Measurements from ENCODE around the gene ZFP62.
A peak's percentile ranks its signal among the peaks of the same experiment; 100 is the strongest.

ZFP62 gene

GRCh38 chr5:180874804-180875582 lies 13.9 kb upstream of the ZFP62 start:
- no peaks in the 10 kb centered on the region for H3K9me3 Mint-ChIP-seq
- DNase-seq: no peak
- no peaks in the 10 kb centered on the region for H3K36me3 Mint-ChIP-seq (ENCODE audit: low read depth)
- no peak overlapping the region for H3K4me3 Mint-ChIP-seq
- H3K27ac Mint-ChIP-seq: no peak overlapping the region
- H3K27me3 Mint-ChIP-seq: no peaks in the 10 kb centered on the region
- peaks cover 8% of the 10 kb centered on the region for H3K4me1 Mint-ChIP-seq (ENCODE audit: low read depth)

DNA sequence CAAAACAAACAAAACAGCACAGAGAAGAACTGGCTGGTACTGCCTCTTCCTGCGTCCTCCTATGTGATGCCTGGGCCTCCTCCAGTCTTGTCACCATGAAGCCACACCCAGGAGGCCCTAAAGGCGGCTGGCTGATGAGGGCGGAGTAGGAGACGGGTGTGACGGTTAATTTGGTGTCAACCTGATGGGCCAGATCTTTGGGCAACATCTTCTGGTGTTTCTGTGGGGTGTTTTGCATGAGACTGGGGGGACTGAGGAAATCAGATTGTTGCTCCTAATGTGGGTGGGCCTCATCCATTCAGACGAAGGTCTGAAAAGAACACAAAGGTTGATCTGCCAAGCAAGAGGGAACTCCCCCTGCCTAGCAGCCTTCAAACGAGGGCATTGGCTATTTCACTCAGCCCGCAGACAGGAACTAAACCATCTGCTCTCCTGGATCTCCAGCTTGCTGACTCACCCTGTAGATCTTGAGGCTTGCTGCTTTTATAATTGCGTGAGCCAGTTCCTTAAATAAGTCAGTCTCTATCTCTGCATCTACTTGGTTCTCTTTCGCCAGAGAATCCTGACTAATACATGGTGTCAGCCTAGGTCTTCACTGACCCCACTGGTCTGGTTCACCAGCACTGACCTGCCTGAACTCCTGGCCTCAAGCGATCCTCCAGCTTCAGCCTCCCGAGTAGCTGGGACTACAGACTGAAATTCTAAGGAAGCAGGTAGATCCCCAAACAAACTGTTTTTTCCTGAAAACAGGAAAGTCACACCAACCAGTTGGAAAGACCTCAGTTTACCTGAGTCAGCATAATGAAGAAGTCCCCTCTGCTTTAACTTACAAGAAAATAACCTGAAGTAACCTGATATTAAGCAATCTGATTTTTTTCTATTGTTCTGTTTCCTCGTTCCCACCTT lies 12.8 kb upstream of the ZFP62 start:
- Mint-ChIP-seq H3K27ac (peak overlapping the region; percentile 34), H3K4me3 (no peak overlapping the region), H3K36me3 (ENCODE audit: low read depth) (no peaks in the 10 kb centered on the region), H3K9me3 (no peaks in the 10 kb centered on the region), H3K4me1 (ENCODE audit: low read depth) (peaks cover 9% of the 10 kb centered on the region), H3K27me3 (no peaks in the 10 kb centered on the region)
- DNase-seq: no peak

GRCh38 chr5:180872419-180872818 lies 11.3 kb upstream of the ZFP62 start:
- DNase-seq: no peak
- Mint-ChIP-seq H3K27me3 (peaks cover 3% of the 10 kb centered on the region), H3K27ac (no peak overlapping the region), H3K4me1 (ENCODE audit: low read depth) (peaks cover 10% of the 10 kb centered on the region), H3K4me3 (no peak overlapping the region), H3K36me3 (ENCODE audit: low read depth) (no peaks in the 10 kb centered on the region), H3K9me3 (no peaks in the 10 kb centered on the region)

DNA sequence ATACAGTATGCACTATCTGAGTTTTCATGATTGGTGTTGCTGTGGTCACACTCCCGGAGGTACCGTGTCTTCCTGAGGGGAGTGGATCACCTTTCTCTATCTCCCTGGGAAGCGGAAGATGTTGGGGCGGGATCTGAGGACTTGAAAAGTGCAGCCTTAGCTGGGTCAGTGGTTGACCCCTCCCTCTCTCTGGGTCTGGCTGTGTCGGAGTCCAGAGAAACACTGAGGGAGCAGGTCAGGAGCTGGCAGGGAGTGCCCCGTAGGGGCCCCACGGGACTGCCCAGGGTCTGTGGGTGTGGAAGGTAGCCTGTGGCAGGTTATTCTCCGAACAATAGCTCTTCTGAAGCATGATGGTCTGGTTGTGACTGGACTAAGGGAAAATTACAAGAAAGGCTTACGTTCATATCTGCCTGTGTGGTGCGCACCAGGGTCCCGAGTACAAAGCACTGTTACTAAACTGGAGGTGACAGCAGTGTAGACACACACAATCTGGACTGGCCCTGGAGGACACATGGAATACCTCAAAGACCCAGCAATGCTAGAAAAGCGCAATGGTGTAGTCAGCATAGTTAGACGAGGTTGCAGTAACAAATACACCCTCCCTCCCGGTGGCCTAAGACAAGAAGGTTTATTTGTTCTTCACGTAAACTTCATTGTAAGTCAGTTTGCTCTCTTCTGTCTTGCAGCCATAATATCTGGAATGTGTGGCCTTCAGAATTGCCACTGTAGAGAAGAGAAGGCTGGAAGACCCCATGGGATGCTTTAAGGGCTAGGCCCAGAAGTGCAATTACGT lies 9.4 kb upstream of the ZFP62 start:
- Mint-ChIP-seq H3K4me1 (ENCODE audit: low read depth) (peaks cover 10% of the 10 kb centered on the region), H3K27me3 (peaks cover 3% of the 10 kb centered on the region), H3K4me3 (no peak overlapping the region), H3K36me3 (ENCODE audit: low read depth) (no peaks in the 10 kb centered on the region), H3K9me3 (no peaks in the 10 kb centered on the region), H3K27ac (no peak overlapping the region)
- DNase-seq: no peak

DNA sequence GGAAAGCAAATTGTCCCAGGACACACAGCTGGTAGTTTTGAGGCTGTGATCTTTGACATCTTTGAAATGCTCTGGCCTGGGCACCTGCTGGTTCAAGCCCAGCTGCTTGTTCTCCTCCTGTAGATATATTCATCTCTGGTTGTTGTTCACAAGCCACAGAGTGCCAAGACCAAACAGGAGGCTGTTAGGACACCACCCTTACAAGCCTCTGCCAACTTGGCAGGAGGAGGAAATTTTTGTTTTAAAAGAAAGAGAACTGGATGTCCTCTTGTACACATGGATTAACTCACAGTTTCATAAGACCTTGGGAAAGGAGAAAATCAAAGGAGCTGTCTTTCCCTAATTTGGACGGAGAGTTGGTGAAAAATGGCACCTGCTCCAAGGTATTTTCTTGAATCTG lies 8.5 kb upstream of the ZFP62 start:
- peaks cover 3% of the 10 kb centered on the region for H3K27me3 Mint-ChIP-seq
- no peaks in the 10 kb centered on the region for H3K9me3 Mint-ChIP-seq
- H3K27ac Mint-ChIP-seq: no peak overlapping the region
- no peak overlapping the region for H3K4me3 Mint-ChIP-seq
- H3K36me3 Mint-ChIP-seq (ENCODE audit: low read depth): no peaks in the 10 kb centered on the region
- no peak for DNase-seq
- H3K4me1 Mint-ChIP-seq (ENCODE audit: low read depth): peaks cover 10% of the 10 kb centered on the region

GRCh38 chr5:180868960-180869359 lies 7.9 kb upstream of the ZFP62 start:
- Mint-ChIP-seq H3K9me3 (no peaks in the 10 kb centered on the region), H3K27ac (no peak overlapping the region), H3K4me1 (ENCODE audit: low read depth) (peaks cover 6% of the 10 kb centered on the region), H3K36me3 (ENCODE audit: low read depth) (no peaks in the 10 kb centered on the region), H3K4me3 (no peak overlapping the region), H3K27me3 (peaks cover 3% of the 10 kb centered on the region)
- DNase-seq: peak; percentile 72

GRCh38 chr5:180866985-180867384 lies 5.9 kb upstream of the ZFP62 start:
- Mint-ChIP-seq H3K27ac (no peak overlapping the region), H3K4me1 (ENCODE audit: low read depth) (peaks cover 1% of the 10 kb centered on the region), H3K36me3 (ENCODE audit: low read depth) (no peaks in the 10 kb centered on the region), H3K9me3 (no peaks in the 10 kb centered on the region), H3K27me3 (peaks cover 3% of the 10 kb centered on the region), H3K4me3 (no peak overlapping the region)
- DNase-seq: no peak

DNA sequence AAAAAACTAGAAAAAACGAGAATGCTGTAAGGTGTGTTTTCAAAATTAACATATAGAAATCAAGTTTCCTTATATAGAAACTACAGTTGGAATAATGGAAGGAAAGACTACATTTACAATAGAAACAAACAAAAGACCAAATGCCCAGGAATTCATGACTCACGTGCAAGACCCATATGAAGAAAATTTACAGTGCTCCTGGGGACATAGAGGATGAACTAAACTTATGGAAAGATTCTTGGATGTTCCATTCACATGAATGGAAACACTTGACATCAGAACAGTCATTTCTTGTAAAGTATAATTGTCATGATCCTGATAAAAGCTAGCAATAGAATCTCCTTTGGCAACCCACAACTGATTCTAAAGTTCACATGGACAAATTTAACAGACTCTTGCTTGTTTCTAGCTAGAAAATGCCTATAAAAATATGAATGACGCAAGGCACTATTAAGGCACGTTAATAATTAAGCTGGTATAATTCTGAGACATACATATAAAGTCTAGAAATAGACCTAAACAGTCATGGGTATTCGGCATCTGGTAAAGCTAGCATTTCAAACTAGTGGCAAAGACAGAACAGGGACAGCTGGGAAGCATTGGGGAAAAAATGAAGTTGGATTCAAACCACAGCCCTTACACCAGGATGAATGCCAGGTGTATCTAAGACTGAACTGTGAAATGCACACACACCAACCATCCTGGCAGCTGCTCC lies 5.1 kb upstream of the ZFP62 start:
- Mint-ChIP-seq H3K27ac (no peak overlapping the region), H3K4me3 (no peak overlapping the region), H3K27me3 (peaks cover 3% of the 10 kb centered on the region), H3K9me3 (no peaks in the 10 kb centered on the region), H3K4me1 (ENCODE audit: low read depth) (peaks cover 1% of the 10 kb centered on the region), H3K36me3 (ENCODE audit: low read depth) (no peaks in the 10 kb centered on the region)
- no peak for DNase-seq

GRCh38 chr5:180862645-180863044 lies 1.6 kb upstream of the ZFP62 start:
- Mint-ChIP-seq H3K27me3 (no peaks in the 10 kb centered on the region), H3K9me3 (no peaks in the 10 kb centered on the region), H3K27ac (no peak overlapping the region), H3K36me3 (ENCODE audit: low read depth) (peaks cover 25% of the 10 kb centered on the region), H3K4me3 (no peak overlapping the region), H3K4me1 (ENCODE audit: low read depth) (peaks cover 20% of the 10 kb centered on the region)
- DNase-seq: no peak

- peak overlapping the region; percentile 88 for H3K4me3 Mint-ChIP-seq
- H3K9me3 Mint-ChIP-seq: no peaks in the 10 kb centered on the region
- peaks cover 48% of the 10 kb centered on the region for H3K36me3 Mint-ChIP-seq (ENCODE audit: low read depth)
- no peaks in the 10 kb centered on the region for H3K27me3 Mint-ChIP-seq
- H3K27ac Mint-ChIP-seq: peak overlapping the region; percentile 96
- H3K4me1 Mint-ChIP-seq (ENCODE audit: low read depth): peaks cover 29% of the 10 kb centered on the region
- DNase-seq: peak; percentile 66
Measured at GRCh38 chr5:180860273-180860886, 696 bp downstream of the ZFP62 start.

DNA sequence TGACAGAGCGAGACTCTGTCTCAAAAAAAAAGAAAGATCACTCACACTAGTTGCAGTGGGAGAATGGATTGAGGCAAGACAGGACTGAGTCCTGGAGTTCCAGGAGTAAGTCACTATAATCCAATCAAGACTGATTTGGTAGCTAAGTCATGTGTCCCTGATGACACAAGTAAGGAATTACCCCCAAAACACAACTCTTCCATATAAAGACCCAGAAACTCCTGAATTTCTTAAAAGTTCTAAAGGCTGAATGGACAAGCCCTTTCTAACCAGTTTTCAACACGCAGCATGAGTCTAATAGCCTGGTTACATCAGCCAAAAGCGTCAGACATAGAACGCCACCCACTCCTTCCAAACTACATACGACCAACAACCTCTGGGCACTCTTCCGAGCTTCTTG lies 2.5 kb downstream of the ZFP62 start:
- Mint-ChIP-seq H3K27ac (no peak overlapping the region), H3K36me3 (ENCODE audit: low read depth) (peaks cover 66% of the 10 kb centered on the region), H3K4me3 (no peak overlapping the region), H3K4me1 (ENCODE audit: low read depth) (peaks cover 32% of the 10 kb centered on the region), H3K27me3 (no peaks in the 10 kb centered on the region), H3K9me3 (no peaks in the 10 kb centered on the region)
- DNase-seq: no peak

- DNase-seq: no peak
- Mint-ChIP-seq H3K27ac (no peak overlapping the region), H3K9me3 (peaks cover 21% of the 10 kb centered on the region), H3K4me1 (ENCODE audit: low read depth) (peaks cover 25% of the 10 kb centered on the region), H3K4me3 (no peak overlapping the region), H3K36me3 (ENCODE audit: low read depth) (peaks cover 95% of the 10 kb centered on the region), H3K27me3 (no peaks in the 10 kb centered on the region)
Measured at GRCh38 chr5:180853848-180854176, 7.3 kb downstream of the ZFP62 start.

GRCh38 chr5:180853121-180853847 lies 7.8 kb downstream of the ZFP62 start:
- Mint-ChIP-seq H3K4me1 (ENCODE audit: low read depth) (peaks cover 20% of the 10 kb centered on the region), H3K36me3 (ENCODE audit: low read depth) (peaks cover 95% of the 10 kb centered on the region), H3K27me3 (no peaks in the 10 kb centered on the region), H3K4me3 (no peak overlapping the region), H3K9me3 (peaks cover 26% of the 10 kb centered on the region), H3K27ac (no peak overlapping the region)
- no peak for DNase-seq

Data from activated T-cell treated with anti-CD3 and anti-CD28 coated beads, Interleukin-2, amount 50 U/mL, for 24 hours (primary cell).